HEK293 (cell line): ENCODE measurements around the gene VGLL4.
A peak's percentile ranks its signal among the peaks of the same experiment; 100 is the strongest.

Source experiments
- GLI2 ChIP-seq: fragments of 450-650 bp; formaldehyde crosslinking; IDR thresholded peaks from 2 replicates; pipeline ENCODE4; 2017; ENCODE audit warnings: missing biosample characterization, missing genetic modification characterization, low read depth, borderline replicate concordance
- GLI4 ChIP-seq: fragments of 450-650 bp; formaldehyde crosslinking; IDR thresholded peaks from 2 replicates; pipeline ENCODE4 v1.5.1; 2016; ENCODE audit warnings: missing biosample characterization, missing genetic modification characterization
- GLIS2 ChIP-seq: fragments of 450-650 bp; formaldehyde crosslinking; IDR thresholded peaks from 2 replicates; pipeline ENCODE4 v1.5.1; 2016; ENCODE audit warnings: missing biosample characterization, missing genetic modification characterization
- SALL2 ChIP-seq: fragments of 450-650 bp; formaldehyde crosslinking; IDR thresholded peaks from 2 replicates; pipeline ENCODE4 v1.5.0; 2017; ENCODE audit warnings: missing biosample characterization, mild to moderate bottlenecking, missing genetic modification characterization, borderline replicate concordance
- YY2 ChIP-seq: fragments of 450-650 bp; formaldehyde crosslinking; IDR thresholded peaks from 2 replicates; pipeline ENCODE4 v1.5.1; 2016; ENCODE audit warnings: missing biosample characterization, missing genetic modification characterization
- ZFP37 ChIP-seq: fragments of 450-650 bp; formaldehyde crosslinking; IDR thresholded peaks from 2 replicates; pipeline ENCODE4 v1.5.1; 2016; ENCODE audit warnings: missing biosample characterization, missing genetic modification characterization
- ZNF10 ChIP-seq: fragments of 450-650 bp; formaldehyde crosslinking; IDR thresholded peaks from 2 replicates; pipeline ENCODE4 v1.5.1; 2017; ENCODE audit warnings: missing biosample characterization, missing genetic modification characterization
- ZNF132 ChIP-seq: fragments of 450-650 bp; formaldehyde crosslinking; IDR thresholded peaks from 2 replicates; pipeline ENCODE4 v1.5.1; 2017; ENCODE audit warnings: missing biosample characterization, missing genetic modification characterization, borderline replicate concordance
- ZNF157 ChIP-seq: fragments of 450-650 bp; formaldehyde crosslinking; IDR thresholded peaks from 2 replicates; pipeline ENCODE4 v1.5.1; 2016; ENCODE audit warnings: missing biosample characterization, missing genetic modification characterization
- ZNF239 ChIP-seq: fragments of 450-650 bp; formaldehyde crosslinking; IDR thresholded peaks from 2 replicates; pipeline ENCODE4 v1.5.1; 2016; ENCODE audit warnings: missing biosample characterization, missing genetic modification characterization
- ZNF24 ChIP-seq: fragments of 450-650 bp; formaldehyde crosslinking; IDR thresholded peaks from 2 replicates; pipeline ENCODE4 v1.5.1; 2016; ENCODE audit warnings: missing biosample characterization, missing genetic modification characterization
- ZNF416 ChIP-seq: fragments of 450-650 bp; formaldehyde crosslinking; IDR thresholded peaks from 2 replicates; pipeline ENCODE4 v1.5.1; 2016; ENCODE audit warnings: missing biosample characterization, missing genetic modification characterization
- ZNF433 ChIP-seq: fragments of 450-650 bp; formaldehyde crosslinking; IDR thresholded peaks from 2 replicates; pipeline ENCODE4 v1.5.1; 2016; ENCODE audit warnings: missing biosample characterization, missing genetic modification characterization, low read depth
- ZNF473 ChIP-seq: fragments of 450-650 bp; formaldehyde crosslinking; IDR thresholded peaks from 2 replicates; pipeline ENCODE4 v1.5.1; 2017; ENCODE audit warnings: missing biosample characterization, missing genetic modification characterization
- ZNF560 ChIP-seq: fragments of 450-650 bp; formaldehyde crosslinking; IDR thresholded peaks from 2 replicates; pipeline ENCODE4 v1.5.1; 2017; ENCODE audit warnings: missing biosample characterization, missing genetic modification characterization, borderline replicate concordance
- ZNF585B ChIP-seq: fragments of 450-650 bp; formaldehyde crosslinking; IDR thresholded peaks from 2 replicates; pipeline ENCODE4 v1.5.1; 2016; ENCODE audit warnings: missing biosample characterization, missing genetic modification characterization
- ZNF621 ChIP-seq: fragments of 450-650 bp; formaldehyde crosslinking; IDR thresholded peaks from 2 replicates; pipeline ENCODE4 v1.5.1; 2017; ENCODE audit warnings: missing biosample characterization, missing genetic modification characterization
- ZNF624 ChIP-seq: fragments of 450-650 bp; formaldehyde crosslinking; IDR thresholded peaks from 2 replicates; pipeline ENCODE4 v1.5.1; 2017; ENCODE audit warnings: missing biosample characterization, missing genetic modification characterization
- ZNF629 ChIP-seq: fragments of 450-650 bp; formaldehyde crosslinking; IDR thresholded peaks from 2 replicates; pipeline ENCODE4 v1.5.1; 2017; ENCODE audit warnings: missing biosample characterization, missing genetic modification characterization
- ZNF670 ChIP-seq: fragments of 450-650 bp; formaldehyde crosslinking; IDR thresholded peaks from 2 replicates; pipeline ENCODE4 v1.5.1; 2016; ENCODE audit warnings: missing biosample characterization, missing genetic modification characterization, low read depth
- ZNF792 ChIP-seq: fragments of 450-650 bp; formaldehyde crosslinking; IDR thresholded peaks from 2 replicates; pipeline ENCODE4 v1.5.1; 2016; ENCODE audit warnings: missing biosample characterization, missing genetic modification characterization
- TF ChIP-seq, protein P1 (sequence below): fragments of 450-650 bp; formaldehyde crosslinking; IDR thresholded peaks from 2 replicates; pipeline ENCODE4 v1.5.1; 2016; ENCODE audit warnings: missing biosample characterization, missing genetic modification characterization
- TF ChIP-seq, protein P2 (sequence below): fragments of 450-650 bp; formaldehyde crosslinking; IDR thresholded peaks from 2 replicates; pipeline ENCODE4 v1.5.1; 2016; ENCODE audit warnings: missing biosample characterization, missing genetic modification characterization
- TF ChIP-seq, protein P3 (sequence below): fragments of 450-650 bp; formaldehyde crosslinking; IDR thresholded peaks from 2 replicates; pipeline ENCODE4 v1.5.1; 2016; ENCODE audit warnings: missing biosample characterization, missing genetic modification characterization
- TF ChIP-seq, protein P4 (sequence below): fragments of 450-650 bp; formaldehyde crosslinking; optimal IDR thresholded peaks from 2 replicates; pipeline ENCODE3; 2016; ENCODE audit warnings: missing biosample characterization, mild to moderate bottlenecking, missing genetic modification characterization
- TF ChIP-seq, protein P5 (sequence below): fragments of 450-650 bp; formaldehyde crosslinking; IDR thresholded peaks from 2 replicates; pipeline ENCODE4 v1.5.1; 2016; ENCODE audit warnings: missing biosample characterization, missing genetic modification characterization
- TF ChIP-seq, protein P6 (sequence below): sonication (generic); formaldehyde crosslinking; IDR thresholded peaks from 2 replicates; pipeline ENCODE4 v1.8.1; 2022; ENCODE audit warnings: mild to moderate bottlenecking, moderate library complexity, missing genetic modification reagents
- TF ChIP-seq, protein P7 (sequence below): fragments of 450-650 bp; formaldehyde crosslinking; IDR thresholded peaks from 2 replicates; pipeline ENCODE4 v1.5.1; 2016; ENCODE audit warnings: missing biosample characterization, missing genetic modification characterization

Gene VGLL4

DNA sequence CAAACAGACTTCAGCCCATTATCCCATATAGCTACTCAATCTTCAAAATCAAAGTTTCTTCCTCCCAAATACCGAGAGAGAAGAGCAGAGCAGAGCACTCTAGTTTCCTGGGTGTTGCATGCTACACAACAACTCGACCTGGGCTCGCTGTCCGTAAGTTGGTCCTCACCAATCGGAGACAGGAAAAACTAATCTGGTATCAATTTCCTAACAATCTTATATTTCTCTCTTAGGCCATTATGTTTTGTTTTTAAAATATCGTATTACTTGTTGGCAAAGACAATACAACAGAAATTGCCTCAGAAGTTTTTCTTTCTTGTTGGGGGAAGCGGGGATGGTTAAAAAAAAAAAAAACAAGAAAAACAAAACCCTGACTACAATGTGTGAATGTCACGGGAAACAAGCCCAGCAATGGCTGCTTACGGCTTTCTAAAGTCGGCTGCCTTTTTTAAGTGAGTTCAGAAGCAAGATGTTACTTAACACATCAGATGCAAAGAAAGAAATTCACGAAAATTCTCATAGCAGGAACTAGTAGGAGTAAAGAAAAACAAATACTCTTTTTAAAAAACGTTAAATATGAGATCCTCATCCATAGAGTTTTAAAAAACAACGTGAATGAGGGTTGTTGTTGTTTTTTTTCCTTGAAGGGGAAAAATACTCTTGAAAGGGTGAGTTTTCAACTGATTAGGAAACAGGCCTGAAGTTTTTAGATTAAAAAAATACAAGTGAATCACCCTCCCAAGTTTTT is 1.9 kb downstream of the VGLL4 start (continued):
- TF ChIP-seq, protein P1, sequence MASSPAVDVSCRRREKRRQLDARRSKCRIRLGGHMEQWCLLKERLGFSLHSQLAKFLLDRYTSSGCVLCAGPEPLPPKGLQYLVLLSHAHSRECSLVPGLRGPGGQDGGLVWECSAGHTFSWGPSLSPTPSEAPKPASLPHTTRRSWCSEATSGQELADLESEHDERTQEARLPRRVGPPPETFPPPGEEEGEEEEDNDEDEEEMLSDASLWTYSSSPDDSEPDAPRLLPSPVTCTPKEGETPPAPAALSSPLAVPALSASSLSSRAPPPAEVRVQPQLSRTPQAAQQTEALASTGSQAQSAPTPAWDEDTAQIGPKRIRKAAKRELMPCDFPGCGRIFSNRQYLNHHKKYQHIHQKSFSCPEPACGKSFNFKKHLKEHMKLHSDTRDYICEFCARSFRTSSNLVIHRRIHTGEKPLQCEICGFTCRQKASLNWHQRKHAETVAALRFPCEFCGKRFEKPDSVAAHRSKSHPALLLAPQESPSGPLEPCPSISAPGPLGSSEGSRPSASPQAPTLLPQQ: no peak
- TF ChIP-seq GLIS2 (no peak), ZNF560 (tag by site-specific recombination) (no peak), ZNF624 (tag by site-specific recombination) (no peak), ZNF792 (no peak), ZNF157 (tag by site-specific recombination) (no peak), ZNF24 (no peak), YY2 (no peak), ZNF670 (tag by site-specific recombination) (no peak), ZNF416 (tag by site-specific recombination) (no peak), GLI2 (no peak), ZNF239 (tag by site-specific recombination) (no peak), ZNF585B (tag by site-specific recombination) (no peak), ZNF132 (tag by site-specific recombination) (no peak), ZNF621 (no peak), ZFP37 (no peak), ZNF629 (no peak; the same call in 1 of the 2 replicates), ZNF433 (tag by site-specific recombination) (no peak), SALL2 (tag by site-specific recombination) (no peak), GLI4 (tag by site-specific recombination) (no peak), ZNF10 (tag by site-specific recombination) (peak; percentile 56; the same call in 1 of the 2 replicates), ZNF473 (no peak)
- TF ChIP-seq, protein P2, sequence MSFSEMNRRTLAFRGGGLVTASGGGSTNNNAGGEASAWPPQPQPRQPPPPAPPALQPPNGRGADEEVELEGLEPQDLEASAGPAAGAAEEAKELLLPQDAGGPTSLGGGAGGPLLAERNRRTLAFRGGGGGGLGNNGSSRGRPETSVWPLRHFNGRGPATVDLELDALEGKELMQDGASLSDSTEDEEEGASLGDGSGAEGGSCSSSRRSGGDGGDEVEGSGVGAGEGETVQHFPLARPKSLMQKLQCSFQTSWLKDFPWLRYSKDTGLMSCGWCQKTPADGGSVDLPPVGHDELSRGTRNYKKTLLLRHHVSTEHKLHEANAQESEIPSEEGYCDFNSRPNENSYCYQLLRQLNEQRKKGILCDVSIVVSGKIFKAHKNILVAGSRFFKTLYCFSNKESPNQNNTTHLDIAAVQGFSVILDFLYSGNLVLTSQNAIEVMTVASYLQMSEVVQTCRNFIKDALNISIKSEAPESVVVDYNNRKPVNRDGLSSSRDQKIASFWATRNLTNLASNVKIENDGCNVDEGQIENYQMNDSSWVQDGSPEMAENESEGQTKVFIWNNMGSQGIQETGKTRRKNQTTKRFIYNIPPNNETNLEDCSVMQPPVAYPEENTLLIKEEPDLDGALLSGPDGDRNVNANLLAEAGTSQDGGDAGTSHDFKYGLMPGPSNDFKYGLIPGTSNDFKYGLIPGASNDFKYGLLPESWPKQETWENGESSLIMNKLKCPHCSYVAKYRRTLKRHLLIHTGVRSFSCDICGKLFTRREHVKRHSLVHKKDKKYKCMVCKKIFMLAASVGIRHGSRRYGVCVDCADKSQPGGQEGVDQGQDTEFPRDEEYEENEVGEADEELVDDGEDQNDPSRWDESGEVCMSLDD (tag by site-specific recombination): no peak
- TF ChIP-seq, protein P3, sequence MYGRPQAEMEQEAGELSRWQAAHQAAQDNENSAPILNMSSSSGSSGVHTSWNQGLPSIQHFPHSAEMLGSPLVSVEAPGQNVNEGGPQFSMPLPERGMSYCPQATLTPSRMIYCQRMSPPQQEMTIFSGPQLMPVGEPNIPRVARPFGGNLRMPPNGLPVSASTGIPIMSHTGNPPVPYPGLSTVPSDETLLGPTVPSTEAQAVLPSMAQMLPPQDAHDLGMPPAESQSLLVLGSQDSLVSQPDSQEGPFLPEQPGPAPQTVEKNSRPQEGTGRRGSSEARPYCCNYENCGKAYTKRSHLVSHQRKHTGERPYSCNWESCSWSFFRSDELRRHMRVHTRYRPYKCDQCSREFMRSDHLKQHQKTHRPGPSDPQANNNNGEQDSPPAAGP: no peak
- TF ChIP-seq, protein P4, sequence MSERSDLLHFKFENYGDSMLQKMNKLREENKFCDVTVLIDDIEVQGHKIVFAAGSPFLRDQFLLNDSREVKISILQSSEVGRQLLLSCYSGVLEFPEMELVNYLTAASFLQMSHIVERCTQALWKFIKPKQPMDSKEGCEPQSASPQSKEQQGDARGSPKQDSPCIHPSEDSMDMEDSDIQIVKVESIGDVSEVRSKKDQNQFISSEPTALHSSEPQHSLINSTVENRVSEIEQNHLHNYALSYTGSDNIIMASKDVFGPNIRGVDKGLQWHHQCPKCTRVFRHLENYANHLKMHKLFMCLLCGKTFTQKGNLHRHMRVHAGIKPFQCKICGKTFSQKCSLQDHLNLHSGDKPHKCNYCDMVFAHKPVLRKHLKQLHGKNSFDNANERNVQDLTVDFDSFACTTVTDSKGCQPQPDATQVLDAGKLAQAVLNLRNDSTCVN (tag by site-specific recombination): no peak
- TF ChIP-seq, protein P5, sequence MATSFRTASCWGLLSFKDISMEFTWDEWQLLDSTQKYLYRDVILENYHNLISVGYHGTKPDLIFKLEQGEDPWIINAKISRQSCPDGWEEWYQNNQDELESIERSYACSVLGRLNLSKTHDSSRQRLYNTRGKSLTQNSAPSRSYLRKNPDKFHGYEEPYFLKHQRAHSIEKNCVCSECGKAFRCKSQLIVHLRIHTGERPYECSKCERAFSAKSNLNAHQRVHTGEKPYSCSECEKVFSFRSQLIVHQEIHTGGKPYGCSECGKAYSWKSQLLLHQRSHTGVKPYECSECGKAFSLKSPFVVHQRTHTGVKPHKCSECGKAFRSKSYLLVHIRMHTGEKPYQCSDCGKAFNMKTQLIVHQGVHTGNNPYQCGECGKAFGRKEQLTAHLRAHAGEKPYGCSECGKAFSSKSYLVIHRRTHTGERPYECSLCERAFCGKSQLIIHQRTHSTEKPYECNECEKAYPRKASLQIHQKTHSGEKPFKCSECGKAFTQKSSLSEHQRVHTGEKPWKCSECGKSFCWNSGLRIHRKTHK: no peak
- TF ChIP-seq, protein P6, sequence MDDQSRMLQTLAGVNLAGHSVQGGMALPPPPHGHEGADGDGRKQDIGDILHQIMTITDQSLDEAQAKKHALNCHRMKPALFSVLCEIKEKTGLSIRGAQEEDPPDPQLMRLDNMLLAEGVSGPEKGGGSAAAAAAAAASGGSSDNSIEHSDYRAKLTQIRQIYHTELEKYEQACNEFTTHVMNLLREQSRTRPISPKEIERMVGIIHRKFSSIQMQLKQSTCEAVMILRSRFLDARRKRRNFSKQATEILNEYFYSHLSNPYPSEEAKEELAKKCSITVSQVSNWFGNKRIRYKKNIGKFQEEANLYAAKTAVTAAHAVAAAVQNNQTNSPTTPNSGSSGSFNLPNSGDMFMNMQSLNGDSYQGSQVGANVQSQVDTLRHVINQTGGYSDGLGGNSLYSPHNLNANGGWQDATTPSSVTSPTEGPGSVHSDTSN (CRISPR knock-in tag): no peak
- TF ChIP-seq, protein P7, sequence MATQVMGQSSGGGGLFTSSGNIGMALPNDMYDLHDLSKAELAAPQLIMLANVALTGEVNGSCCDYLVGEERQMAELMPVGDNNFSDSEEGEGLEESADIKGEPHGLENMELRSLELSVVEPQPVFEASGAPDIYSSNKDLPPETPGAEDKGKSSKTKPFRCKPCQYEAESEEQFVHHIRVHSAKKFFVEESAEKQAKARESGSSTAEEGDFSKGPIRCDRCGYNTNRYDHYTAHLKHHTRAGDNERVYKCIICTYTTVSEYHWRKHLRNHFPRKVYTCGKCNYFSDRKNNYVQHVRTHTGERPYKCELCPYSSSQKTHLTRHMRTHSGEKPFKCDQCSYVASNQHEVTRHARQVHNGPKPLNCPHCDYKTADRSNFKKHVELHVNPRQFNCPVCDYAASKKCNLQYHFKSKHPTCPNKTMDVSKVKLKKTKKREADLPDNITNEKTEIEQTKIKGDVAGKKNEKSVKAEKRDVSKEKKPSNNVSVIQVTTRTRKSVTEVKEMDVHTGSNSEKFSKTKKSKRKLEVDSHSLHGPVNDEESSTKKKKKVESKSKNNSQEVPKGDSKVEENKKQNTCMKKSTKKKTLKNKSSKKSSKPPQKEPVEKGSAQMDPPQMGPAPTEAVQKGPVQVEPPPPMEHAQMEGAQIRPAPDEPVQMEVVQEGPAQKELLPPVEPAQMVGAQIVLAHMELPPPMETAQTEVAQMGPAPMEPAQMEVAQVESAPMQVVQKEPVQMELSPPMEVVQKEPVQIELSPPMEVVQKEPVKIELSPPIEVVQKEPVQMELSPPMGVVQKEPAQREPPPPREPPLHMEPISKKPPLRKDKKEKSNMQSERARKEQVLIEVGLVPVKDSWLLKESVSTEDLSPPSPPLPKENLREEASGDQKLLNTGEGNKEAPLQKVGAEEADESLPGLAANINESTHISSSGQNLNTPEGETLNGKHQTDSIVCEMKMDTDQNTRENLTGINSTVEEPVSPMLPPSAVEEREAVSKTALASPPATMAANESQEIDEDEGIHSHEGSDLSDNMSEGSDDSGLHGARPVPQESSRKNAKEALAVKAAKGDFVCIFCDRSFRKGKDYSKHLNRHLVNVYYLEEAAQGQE (tag by site-specific recombination): no peak
